ENCODE data around the gene TMED3.
"Not testable (repeated sequence)": the region's sequence is repeated elsewhere in the genome, so short reads cannot be mapped to it uniquely, and the experiment has no call there.

Gene TMED3

DNA sequence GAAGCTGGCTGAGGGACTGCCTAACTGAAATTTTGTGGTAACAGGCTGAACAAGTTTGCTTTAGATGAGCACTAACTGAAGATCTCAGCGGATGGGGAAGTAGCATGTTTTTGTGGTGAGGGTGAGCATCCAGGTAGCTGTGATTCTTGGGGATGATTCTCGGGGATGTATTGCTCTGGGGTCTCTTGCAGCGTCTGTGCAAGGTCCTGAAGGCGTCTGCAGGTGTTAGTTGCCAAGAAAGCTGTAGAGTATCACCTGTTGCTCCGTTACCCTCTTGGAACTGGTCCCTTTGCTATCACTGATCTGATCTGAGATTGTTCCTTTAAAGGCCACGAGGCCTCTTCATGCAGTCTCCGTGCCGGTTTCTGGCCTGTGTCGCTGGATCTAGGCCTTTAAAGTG, 6.0 kb downstream of the TMED3 start:
- no peaks in the 10 kb centered on the region for H3K27me3 ChIP-seq (ENCODE audit: control insufficient read depth in 2 of 2, insufficient read depth in 2 of 2, low read length in 2 of 2)
- no peak overlapping the region for H3K4me3 ChIP-seq (ENCODE audit: low read length in 2 of 2)
- H3K4me1 ChIP-seq (ENCODE audit: control insufficient read depth in 2 of 2, insufficient read depth in 2 of 2, low read length in 2 of 2) = peaks cover 2 to 8% of the 10 kb centered on the region in 2 donors
- H3K9ac ChIP-seq (ENCODE audit: low read depth in 1 of 2, low read length in 2 of 2) = no peak overlapping the region
- H3K27ac ChIP-seq (ENCODE audit: low read depth in 2 of 2, low read length in 2 of 2) = no peak overlapping the region
- peaks cover 49 to 65% of the 10 kb centered on the region in 2 donors for H3K36me3 ChIP-seq (ENCODE audit: control insufficient read depth in 2 of 2, insufficient read depth in 2 of 2, low read length in 2 of 2)
- H3K9me3 ChIP-seq (ENCODE audit: control insufficient read depth in 2 of 2, low read length in 2 of 2) = no peaks in the 10 kb centered on the region

DNA sequence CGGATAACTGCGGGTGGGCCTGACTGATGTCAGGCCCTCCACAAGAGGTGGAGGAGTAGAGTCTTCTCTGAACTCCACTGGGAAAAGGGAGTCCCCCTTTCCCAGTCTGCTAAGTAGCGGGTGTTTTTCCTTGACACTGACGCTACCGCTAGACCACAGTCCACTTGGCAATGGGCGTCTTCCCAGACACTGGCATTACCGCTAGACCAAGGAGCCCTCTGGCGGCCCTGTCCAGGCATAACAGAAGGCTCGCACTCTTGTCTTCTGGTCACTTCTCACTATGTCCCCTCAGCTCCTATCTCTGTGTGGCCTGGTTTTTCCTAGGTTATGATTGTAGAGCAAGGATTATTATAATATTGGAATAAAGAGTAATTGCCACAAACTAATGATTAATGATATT, 9.1 kb downstream of the TMED3 start:
- H3K27me3 ChIP-seq (ENCODE audit: control insufficient read depth in 2 of 2, insufficient read depth in 2 of 2, low read length in 2 of 2); H3K4me3 ChIP-seq (ENCODE audit: low read length in 2 of 2); H3K27ac ChIP-seq (ENCODE audit: low read depth in 2 of 2, low read length in 2 of 2); H3K4me1 ChIP-seq (ENCODE audit: control insufficient read depth in 2 of 2, insufficient read depth in 2 of 2, low read length in 2 of 2); H3K9me3 ChIP-seq (ENCODE audit: control insufficient read depth in 2 of 2, low read length in 2 of 2); H3K9ac ChIP-seq (ENCODE audit: low read depth in 1 of 2, low read length in 2 of 2): not testable (repeated sequence)
- peaks cover 50 to 63% of the 10 kb centered on the region in 2 donors for H3K36me3 ChIP-seq (ENCODE audit: control insufficient read depth in 2 of 2, insufficient read depth in 2 of 2, low read length in 2 of 2)

DNA sequence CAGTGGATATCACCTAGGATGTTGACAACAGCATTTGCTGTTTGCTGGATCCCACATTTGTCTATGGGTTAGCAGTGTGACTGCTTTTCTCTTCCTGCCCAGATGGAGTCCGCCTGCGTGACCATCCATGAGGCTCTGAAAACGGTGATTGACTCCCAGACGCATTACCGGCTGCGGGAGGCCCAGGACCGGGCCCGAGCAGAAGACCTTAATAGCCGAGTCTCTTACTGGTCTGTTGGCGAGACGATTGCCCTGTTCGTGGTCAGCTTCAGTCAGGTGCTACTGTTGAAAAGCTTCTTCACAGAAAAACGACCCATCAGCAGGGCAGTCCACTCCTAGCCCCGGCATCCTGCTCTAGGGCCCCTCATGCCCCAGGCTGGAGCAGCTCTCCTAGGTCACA, 11.0 kb downstream of the TMED3 start:
- Histone ChIP-seq H3K36me3 (ENCODE audit: control insufficient read depth in 2 of 2, insufficient read depth in 2 of 2, low read length in 2 of 2) (peaks cover 44 to 48% of the 10 kb centered on the region in 2 donors), H3K4me1 (ENCODE audit: control insufficient read depth in 2 of 2, insufficient read depth in 2 of 2, low read length in 2 of 2) (no peaks in the 10 kb centered on the region), H3K4me3 (ENCODE audit: low read length in 2 of 2) (no peak overlapping the region), H3K27me3 (ENCODE audit: control insufficient read depth in 2 of 2, insufficient read depth in 2 of 2, low read length in 2 of 2) (no peaks in the 10 kb centered on the region), H3K27ac (ENCODE audit: low read depth in 2 of 2, low read length in 2 of 2) (no peak overlapping the region), H3K9me3 (ENCODE audit: control insufficient read depth in 2 of 2, low read length in 2 of 2) (no peaks in the 10 kb centered on the region), H3K9ac (ENCODE audit: low read depth in 1 of 2, low read length in 2 of 2) (no peak overlapping the region)

DNA sequence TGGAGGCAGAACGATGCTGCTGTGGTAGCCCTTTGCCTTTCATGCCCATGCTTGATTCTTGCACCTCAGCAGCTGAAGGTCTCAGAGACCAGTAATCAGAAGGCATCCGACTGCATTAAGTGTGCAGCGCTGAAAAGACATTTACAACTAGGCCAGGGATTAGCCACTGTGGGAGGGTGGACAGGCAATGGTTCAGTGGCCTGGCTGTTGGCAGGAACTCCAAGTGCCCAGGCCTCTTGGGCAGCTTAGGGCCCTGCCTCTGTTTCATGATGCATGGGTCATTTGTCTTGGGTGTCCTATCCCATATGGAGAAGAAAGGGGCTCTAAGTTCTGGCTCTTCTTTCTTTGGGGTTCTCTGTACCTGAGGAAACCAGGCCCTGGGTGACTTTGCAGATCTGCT, 11.4 kb downstream of the TMED3 start:
- peaks cover 39 to 47% of the 10 kb centered on the region in 2 donors for H3K36me3 ChIP-seq (ENCODE audit: control insufficient read depth in 2 of 2, insufficient read depth in 2 of 2, low read length in 2 of 2)

DNA sequence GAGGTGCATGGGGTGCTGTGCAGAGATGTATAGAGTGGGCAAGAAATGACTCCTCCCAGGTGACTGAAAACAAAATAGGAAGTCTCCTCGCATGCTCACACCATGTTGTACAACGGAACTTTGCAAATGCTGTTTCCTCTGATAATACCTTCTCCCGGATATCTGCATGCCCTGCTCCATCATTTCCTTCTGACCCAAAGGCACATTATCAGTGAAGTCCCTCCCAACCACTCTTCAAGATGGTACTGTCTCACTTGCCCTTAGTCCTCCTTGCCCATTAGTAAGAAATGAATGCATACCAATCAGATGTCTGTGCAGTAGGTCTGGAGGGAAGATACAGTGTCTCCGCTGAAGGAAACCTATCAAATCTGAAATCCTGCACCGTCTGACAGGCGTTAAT, 12.0 kb downstream of the TMED3 start:
- Histone ChIP-seq H3K4me1 (ENCODE audit: control insufficient read depth in 2 of 2, insufficient read depth in 2 of 2, low read length in 2 of 2) (no peaks in the 10 kb centered on the region), H3K27ac (ENCODE audit: low read depth in 2 of 2, low read length in 2 of 2) (no peak overlapping the region), H3K27me3 (ENCODE audit: control insufficient read depth in 2 of 2, insufficient read depth in 2 of 2, low read length in 2 of 2) (no peaks in the 10 kb centered on the region), H3K9me3 (ENCODE audit: control insufficient read depth in 2 of 2, low read length in 2 of 2) (no peaks in the 10 kb centered on the region), H3K4me3 (ENCODE audit: low read length in 2 of 2) (no peak overlapping the region), H3K36me3 (ENCODE audit: control insufficient read depth in 2 of 2, insufficient read depth in 2 of 2, low read length in 2 of 2) (peaks cover 33 to 41% of the 10 kb centered on the region in 2 donors), H3K9ac (ENCODE audit: low read depth in 1 of 2, low read length in 2 of 2) (no peak overlapping the region)

More for the DNA sequence above, 11.4 kb downstream of the TMED3 start:
- Histone ChIP-seq H3K27ac (ENCODE audit: low read depth in 2 of 2, low read length in 2 of 2) (no peak overlapping the region), H3K9me3 (ENCODE audit: control insufficient read depth in 2 of 2, low read length in 2 of 2) (no peaks in the 10 kb centered on the region), H3K4me1 (ENCODE audit: control insufficient read depth in 2 of 2, insufficient read depth in 2 of 2, low read length in 2 of 2) (no peaks in the 10 kb centered on the region), H3K27me3 (ENCODE audit: control insufficient read depth in 2 of 2, insufficient read depth in 2 of 2, low read length in 2 of 2) (no peaks in the 10 kb centered on the region), H3K4me3 (ENCODE audit: low read length in 2 of 2) (no peak overlapping the region), H3K9ac (ENCODE audit: low read depth in 1 of 2, low read length in 2 of 2) (no peak overlapping the region)

DNA sequence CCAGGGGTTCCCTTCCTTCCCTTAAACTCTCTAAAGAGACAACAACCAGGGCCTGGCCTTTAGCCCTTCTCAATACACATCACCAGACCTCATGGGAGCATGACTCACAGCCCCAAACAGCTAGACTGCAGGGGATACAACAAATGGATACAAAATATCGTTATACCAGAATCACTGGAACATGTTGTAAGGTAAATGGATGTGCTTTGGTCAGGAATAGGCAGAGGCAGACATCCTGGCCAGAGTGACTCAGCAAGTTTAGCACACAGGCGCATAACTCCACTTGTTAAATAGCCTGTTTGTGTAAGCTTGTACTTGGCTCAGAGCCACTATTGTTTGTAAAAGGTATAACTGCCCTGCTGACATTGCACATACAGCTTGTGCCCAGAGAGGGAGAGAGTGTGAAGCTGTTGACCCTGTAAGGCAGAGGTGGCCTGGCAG, 18.3 kb downstream of the TMED3 start:
- peaks cover 0 to 5% of the 10 kb centered on the region in 2 donors for H3K36me3 ChIP-seq (ENCODE audit: control insufficient read depth in 2 of 2, insufficient read depth in 2 of 2, low read length in 2 of 2)

DNA sequence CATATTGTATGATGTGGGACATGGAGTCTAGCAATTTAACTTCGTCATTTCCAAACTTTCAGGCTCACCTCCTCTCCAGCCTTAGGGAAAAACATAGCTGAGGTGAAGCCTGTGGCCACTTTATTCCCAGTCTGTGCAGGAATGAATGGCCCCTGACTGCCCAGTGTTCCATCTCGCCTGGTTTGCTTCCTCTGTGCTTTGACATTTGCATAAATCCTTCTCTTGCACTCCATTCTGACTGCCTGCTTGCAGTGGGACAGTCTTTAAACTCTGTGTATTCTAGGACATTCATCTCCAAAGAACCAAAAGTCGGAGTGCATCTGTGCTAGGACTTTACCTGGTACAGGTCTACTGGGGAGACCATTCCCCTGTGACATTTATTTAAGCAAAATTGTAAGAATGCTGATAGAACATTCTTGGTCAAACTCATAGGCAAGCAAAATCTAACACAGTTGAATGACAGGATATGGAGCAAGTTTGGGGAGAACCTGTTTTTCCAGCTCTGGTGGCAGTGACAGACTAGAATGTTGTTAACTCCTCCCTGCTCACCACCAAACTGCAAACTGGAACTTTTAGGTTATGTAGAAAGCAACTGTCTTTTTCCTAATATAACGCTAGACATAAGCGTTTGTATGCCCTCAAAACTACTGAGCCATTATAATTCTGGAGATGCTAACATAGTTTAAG, 22.1 kb downstream of the TMED3 start:
- no peak overlapping the region for H3K4me3 ChIP-seq (ENCODE audit: low read length in 2 of 2)
- H3K9me3 ChIP-seq (ENCODE audit: control insufficient read depth in 2 of 2, low read length in 2 of 2) = no peaks in the 10 kb centered on the region
- H3K27ac ChIP-seq (ENCODE audit: low read depth in 2 of 2, low read length in 2 of 2) = no peak overlapping the region
- no peaks in the 10 kb centered on the region for H3K4me1 ChIP-seq (ENCODE audit: control insufficient read depth in 2 of 2, insufficient read depth in 2 of 2, low read length in 2 of 2)
- no peak overlapping the region for H3K9ac ChIP-seq (ENCODE audit: low read depth in 1 of 2, low read length in 2 of 2)
- H3K36me3 ChIP-seq (ENCODE audit: control insufficient read depth in 2 of 2, insufficient read depth in 2 of 2, low read length in 2 of 2) = no peaks in the 10 kb centered on the region
- H3K27me3 ChIP-seq (ENCODE audit: control insufficient read depth in 2 of 2, insufficient read depth in 2 of 2, low read length in 2 of 2) = no peaks in the 10 kb centered on the region

More for the DNA sequence above, 18.3 kb downstream of the TMED3 start:
- H3K4me1 ChIP-seq (ENCODE audit: control insufficient read depth in 2 of 2, insufficient read depth in 2 of 2, low read length in 2 of 2) = no peaks in the 10 kb centered on the region
- H3K9ac ChIP-seq (ENCODE audit: low read depth in 1 of 2, low read length in 2 of 2) = no peak overlapping the region
- H3K27ac ChIP-seq (ENCODE audit: low read depth in 2 of 2, low read length in 2 of 2) = no peak overlapping the region
- no peaks in the 10 kb centered on the region for H3K9me3 ChIP-seq (ENCODE audit: control insufficient read depth in 2 of 2, low read length in 2 of 2)
- H3K4me3 ChIP-seq (ENCODE audit: low read length in 2 of 2) = no peak overlapping the region
- H3K27me3 ChIP-seq (ENCODE audit: control insufficient read depth in 2 of 2, insufficient read depth in 2 of 2, low read length in 2 of 2) = no peaks in the 10 kb centered on the region

DNA sequence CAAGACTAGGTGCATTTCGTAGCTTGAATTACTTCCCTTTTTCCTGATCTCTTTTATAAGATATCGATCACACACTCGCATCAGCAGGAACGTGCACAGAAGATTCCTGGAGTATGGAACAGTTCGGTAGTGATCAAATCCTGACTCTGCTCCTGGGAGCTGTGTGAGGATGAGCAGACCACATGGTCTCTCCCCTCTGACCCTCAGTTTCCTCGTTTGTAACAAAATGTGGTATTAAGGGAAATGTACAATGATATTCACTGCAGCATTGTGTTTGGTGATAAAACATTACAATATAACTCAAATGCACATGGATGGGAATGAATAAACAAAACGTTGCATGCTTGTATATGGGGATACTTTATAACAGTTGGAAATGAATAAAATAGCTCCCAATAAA, 26.7 kb downstream of the TMED3 start:
- H3K27me3 ChIP-seq (ENCODE audit: control insufficient read depth in 2 of 2, insufficient read depth in 2 of 2, low read length in 2 of 2) = no peaks in the 10 kb centered on the region

DNA sequence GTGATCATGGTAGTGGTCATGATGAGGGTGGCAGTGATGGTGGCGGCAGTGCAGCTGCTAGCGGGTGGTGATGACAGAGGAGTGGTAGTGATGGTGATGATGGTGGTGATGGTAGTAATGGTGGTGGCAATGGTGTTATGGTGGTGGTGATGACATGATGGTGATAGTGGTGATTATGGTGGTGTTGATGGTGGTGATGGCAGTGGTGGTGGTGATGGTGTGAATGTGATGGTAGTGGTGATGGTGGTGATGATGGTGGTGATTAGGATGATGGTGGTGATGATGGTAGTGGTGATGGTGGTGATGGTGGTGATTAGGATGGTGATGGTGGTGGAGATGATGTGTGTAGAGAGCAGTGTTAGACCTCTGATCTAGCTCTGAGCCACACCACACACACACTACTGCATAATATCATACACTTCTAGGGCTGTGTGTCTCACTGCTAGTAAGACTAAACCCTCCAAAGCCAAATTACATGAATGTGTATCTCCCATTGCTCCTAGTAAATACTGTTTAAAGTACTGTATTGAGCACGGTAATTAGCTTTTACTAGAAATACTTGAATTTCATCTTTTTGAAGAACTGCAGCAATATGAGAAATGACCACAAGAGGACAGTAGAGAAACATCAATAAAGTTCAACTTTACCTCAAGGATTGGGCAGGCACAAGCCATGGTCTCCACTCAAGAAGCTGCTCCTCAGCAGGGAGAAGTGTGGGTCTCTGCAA, 28.8 kb downstream of the TMED3 start:
- Histone ChIP-seq H3K27ac (ENCODE audit: low read depth in 2 of 2, low read length in 2 of 2) (no peak overlapping the region), H3K36me3 (ENCODE audit: control insufficient read depth in 2 of 2, insufficient read depth in 2 of 2, low read length in 2 of 2) (no peaks in the 10 kb centered on the region), H3K4me3 (ENCODE audit: low read length in 2 of 2) (no peak overlapping the region), H3K27me3 (ENCODE audit: control insufficient read depth in 2 of 2, insufficient read depth in 2 of 2, low read length in 2 of 2) (no peaks in the 10 kb centered on the region), H3K4me1 (ENCODE audit: control insufficient read depth in 2 of 2, insufficient read depth in 2 of 2, low read length in 2 of 2) (no peaks in the 10 kb centered on the region), H3K9ac (ENCODE audit: low read depth in 1 of 2, low read length in 2 of 2) (no peak overlapping the region), H3K9me3 (ENCODE audit: control insufficient read depth in 2 of 2, low read length in 2 of 2) (no peaks in the 10 kb centered on the region)

More for the DNA sequence above, 26.7 kb downstream of the TMED3 start:
- H3K4me1 ChIP-seq (ENCODE audit: control insufficient read depth in 2 of 2, insufficient read depth in 2 of 2, low read length in 2 of 2) = no peaks in the 10 kb centered on the region
- H3K27ac ChIP-seq (ENCODE audit: low read depth in 2 of 2, low read length in 2 of 2) = no peak overlapping the region
- no peaks in the 10 kb centered on the region for H3K9me3 ChIP-seq (ENCODE audit: control insufficient read depth in 2 of 2, low read length in 2 of 2)
- H3K9ac ChIP-seq (ENCODE audit: low read depth in 1 of 2, low read length in 2 of 2) = no peak overlapping the region
- no peaks in the 10 kb centered on the region for H3K36me3 ChIP-seq (ENCODE audit: control insufficient read depth in 2 of 2, insufficient read depth in 2 of 2, low read length in 2 of 2)
- H3K4me3 ChIP-seq (ENCODE audit: low read length in 2 of 2) = no peak overlapping the region

DNA sequence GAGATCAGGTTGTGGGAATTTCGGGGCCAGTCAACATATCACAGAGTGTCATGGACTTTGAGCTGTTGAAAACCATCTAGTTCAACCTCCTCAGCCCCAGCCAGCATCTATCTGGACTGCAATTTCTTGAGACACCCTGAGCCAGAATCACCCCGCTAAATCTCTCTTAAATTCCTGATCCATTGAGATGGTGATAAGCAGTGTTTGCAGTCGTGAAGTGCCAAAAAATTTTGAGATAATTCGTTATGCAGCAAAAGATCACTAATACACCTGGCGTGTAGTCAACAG, 29.3 kb downstream of the TMED3 start:
- no peaks in the 10 kb centered on the region for H3K36me3 ChIP-seq (ENCODE audit: control insufficient read depth in 2 of 2, insufficient read depth in 2 of 2, low read length in 2 of 2)
- H3K27me3 ChIP-seq (ENCODE audit: control insufficient read depth in 2 of 2, insufficient read depth in 2 of 2, low read length in 2 of 2) = no peaks in the 10 kb centered on the region
- no peaks in the 10 kb centered on the region for H3K4me1 ChIP-seq (ENCODE audit: control insufficient read depth in 2 of 2, insufficient read depth in 2 of 2, low read length in 2 of 2)
- H3K27ac ChIP-seq (ENCODE audit: low read depth in 2 of 2, low read length in 2 of 2) = no peak overlapping the region
- H3K9ac ChIP-seq (ENCODE audit: low read depth in 1 of 2, low read length in 2 of 2) = no peak overlapping the region
- H3K9me3 ChIP-seq (ENCODE audit: control insufficient read depth in 2 of 2, low read length in 2 of 2) = no peaks in the 10 kb centered on the region
- H3K4me3 ChIP-seq (ENCODE audit: low read length in 2 of 2) = no peak overlapping the region
